ENCODE data around the gene DDX27.
"Not testable (repeated sequence)": the region's sequence is repeated elsewhere in the genome, so short reads cannot be mapped to it uniquely, and the experiment has no call there.

The DDX27 gene

DNA sequence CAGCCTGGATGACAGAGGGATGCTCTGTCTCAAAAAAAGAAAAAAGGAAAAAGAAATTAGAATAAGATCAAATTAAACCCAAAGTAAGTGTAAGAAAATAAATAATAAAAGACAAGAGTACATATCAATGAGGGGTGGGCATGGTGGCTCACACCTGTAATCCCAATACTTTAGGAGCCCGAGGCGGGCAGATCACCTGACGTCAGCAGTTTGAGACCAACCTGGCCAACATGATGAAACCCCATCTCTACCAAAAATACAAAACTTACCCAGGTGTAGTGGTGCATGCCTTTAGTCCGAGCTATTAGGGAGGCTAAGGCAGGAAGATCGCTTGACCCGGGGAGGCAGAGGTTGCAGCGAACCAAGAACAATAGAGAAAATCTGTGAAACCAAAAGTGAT is 16.2 kb upstream of the DDX27 start:
- DNase-seq (ENCODE audit: low read depth in 2 of 2) = no peak

DNA sequence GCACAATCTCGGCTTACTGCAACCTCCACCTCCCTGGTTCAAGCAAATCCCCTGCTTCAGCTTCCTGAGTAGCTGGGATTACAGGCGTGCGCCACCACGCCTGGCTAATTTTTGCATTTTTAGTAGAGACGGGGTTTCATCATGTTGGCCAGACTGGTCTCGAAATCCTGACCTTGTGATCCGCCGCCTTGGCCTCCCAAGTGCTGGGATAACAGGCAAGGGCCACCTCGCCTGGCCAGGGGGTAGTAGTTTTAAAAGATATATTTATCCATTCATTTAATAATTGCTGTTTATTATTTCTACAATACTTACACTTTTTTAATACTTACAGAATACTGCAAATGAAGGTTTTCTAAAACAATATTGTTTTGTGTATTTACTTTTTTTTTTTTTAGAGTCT is 15.5 kb upstream of the DDX27 start:
- DNase-seq (ENCODE audit: low read depth in 2 of 2) = no peak

DNA sequence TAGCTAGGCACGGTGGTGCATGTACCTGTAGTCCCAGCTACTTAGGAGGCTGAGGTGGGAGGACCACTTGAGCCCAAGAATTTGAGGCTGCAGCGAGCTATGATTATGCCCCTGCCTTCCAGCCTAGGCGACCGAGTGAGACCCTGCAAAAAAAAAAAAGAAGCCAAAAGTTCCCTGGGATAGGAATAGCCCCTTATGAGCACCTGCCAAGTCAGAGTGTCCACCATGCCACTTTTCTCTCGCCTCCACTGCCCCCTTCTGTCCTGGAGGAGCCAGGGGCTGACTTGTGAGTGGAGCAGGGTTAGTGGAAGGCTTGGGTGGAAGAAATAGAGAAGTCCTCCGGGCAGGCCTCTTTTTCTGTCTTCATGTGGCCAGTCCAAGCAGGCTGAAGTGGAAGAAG is 12.1 kb upstream of the DDX27 start:
- DNase-seq (ENCODE audit: low read depth in 2 of 2) = no peak

DNA sequence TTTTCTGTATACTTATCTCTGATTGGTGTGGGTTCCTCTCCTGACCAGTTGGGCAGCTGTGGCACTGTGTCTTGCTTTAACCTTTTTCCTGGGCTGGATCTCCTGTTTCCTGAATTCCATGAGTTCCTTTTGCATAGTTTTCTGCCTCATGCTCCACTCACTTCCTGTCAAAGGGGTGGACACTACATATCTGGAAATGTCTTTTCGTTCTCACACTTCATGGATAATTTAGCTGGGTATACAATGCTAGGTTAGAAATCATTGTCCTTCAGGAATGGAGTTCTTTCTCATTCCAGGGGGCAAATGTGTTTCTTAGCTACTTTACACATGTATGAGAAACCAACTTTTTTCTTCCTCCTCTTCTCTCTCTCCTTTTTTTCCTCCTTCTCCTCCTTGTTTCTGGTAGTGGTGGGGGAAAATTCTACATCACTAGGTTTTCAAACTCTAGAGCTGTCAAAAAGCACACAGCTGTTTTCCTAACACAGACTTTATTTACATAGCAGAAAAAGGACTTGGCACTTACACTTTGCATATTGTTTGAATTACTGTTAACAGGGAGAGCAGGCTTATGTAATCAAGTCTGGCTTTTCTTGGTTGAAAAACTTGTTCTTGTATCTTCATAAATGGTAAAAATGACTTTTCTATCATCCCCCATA is 9.0 kb upstream of the DDX27 start:
- DNase-seq (ENCODE audit: low read depth in 2 of 2) = no peak

DNA sequence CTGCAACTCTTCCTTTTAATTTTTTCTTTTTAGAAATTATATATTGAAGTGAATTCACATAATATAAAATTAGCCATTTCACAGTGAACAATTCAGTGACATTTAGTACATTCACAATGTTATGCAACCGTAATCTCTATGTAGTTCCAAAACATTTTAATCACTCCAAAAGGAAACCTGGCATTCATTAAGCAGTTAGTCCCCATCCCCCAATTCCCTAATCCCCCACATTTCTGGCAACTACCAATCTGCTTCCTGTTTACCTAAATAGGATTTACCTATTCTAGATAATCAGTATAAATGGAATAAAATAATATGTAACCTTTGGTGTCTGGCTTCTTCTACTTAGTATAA is 8.5 kb upstream of the DDX27 start:
- DNase-seq (ENCODE audit: low read depth in 2 of 2) = no peak

DNA sequence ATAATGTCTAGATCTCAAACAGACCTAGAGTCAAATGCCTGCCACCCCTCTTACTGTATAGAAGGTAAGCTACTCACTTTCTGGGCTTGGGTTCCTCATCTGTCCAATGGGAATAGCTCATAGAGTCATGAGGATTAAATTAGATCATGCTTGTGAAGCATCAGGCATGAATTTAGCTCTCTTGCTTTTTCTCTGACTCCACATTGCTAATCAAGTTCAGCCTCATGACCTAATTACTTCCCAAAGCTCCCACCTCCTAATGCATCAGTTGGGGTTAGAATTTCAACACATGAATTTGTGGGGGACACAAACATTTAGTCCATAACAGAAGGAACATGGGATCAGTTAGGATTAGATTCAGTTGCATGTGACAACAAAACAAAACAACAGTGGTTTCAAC is 4.6 kb upstream of the DDX27 start:
- DNase-seq (ENCODE audit: low read depth in 2 of 2) = no peak

DNA sequence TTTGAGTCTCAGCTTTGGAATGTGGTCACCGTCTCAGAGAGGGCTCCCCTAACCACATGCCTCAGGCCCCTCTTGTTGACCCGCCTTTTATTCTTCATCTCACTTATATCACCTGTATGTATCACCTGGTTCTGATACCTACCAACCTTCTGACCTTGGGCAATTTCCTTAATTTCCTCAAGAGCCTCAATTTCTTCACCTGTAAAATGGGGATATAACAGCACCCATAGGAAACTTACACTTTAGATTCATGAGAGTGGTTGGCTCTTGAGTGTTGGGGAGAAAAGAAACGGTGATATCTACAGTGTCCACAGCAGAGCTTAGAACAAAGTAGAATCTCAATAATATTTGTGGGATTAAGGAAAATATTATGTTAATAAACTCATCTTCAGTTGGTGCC is 4.0 kb upstream of the DDX27 start:
- no peak for DNase-seq (ENCODE audit: low read depth in 2 of 2)

DNA sequence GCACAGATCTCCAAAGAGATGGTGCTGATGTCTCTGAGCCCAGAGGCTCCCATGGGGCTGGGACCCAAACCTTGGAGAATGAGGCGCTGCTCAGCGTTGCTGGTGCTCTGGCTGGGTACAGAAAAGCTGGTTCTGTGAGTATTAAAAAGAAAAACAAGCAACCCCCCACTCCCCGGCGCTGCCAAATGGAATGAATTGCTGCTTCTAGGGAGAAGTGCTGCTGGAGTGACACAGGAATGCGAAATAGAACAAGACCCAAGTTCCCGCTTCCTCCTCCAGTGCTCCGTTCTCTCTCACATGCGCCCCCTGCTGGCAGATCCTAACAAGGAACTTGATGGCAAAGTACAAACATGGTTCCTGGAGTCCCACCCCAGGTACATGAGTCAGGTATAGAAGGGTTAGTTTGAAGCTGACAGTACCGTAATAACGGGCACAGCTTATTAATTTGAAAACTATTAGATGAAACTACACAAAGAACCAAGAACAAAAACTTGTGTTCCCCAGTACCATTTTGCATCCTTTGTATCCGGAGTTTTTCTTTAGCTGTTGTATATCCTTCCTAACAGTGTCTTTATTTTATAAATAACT is 2.1 kb upstream of the DDX27 start:
- peak; percentile 88 to 96 for DNase-seq (ENCODE audit: low read depth in 2 of 2)

DNA sequence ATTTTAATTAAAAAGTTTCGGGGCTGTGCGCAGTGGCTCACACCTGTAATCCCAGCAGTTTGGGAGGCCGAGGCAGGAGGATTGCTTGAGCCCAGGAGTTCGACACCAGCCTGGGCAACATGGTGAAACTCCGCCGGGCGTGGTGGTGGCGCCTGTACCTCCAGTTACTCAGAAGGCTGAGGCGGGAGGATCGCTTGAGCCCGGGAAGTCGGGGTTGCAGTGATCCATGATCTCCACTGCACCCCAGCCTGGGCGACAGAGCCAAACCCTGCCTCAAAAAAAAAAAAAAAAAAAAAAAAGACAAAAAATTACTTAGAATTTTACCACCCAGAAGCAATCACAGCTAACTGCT is 501 bp upstream of the DDX27 start:
- not testable (repeated sequence) for DNase-seq (ENCODE audit: low read depth in 2 of 2)

DNA sequence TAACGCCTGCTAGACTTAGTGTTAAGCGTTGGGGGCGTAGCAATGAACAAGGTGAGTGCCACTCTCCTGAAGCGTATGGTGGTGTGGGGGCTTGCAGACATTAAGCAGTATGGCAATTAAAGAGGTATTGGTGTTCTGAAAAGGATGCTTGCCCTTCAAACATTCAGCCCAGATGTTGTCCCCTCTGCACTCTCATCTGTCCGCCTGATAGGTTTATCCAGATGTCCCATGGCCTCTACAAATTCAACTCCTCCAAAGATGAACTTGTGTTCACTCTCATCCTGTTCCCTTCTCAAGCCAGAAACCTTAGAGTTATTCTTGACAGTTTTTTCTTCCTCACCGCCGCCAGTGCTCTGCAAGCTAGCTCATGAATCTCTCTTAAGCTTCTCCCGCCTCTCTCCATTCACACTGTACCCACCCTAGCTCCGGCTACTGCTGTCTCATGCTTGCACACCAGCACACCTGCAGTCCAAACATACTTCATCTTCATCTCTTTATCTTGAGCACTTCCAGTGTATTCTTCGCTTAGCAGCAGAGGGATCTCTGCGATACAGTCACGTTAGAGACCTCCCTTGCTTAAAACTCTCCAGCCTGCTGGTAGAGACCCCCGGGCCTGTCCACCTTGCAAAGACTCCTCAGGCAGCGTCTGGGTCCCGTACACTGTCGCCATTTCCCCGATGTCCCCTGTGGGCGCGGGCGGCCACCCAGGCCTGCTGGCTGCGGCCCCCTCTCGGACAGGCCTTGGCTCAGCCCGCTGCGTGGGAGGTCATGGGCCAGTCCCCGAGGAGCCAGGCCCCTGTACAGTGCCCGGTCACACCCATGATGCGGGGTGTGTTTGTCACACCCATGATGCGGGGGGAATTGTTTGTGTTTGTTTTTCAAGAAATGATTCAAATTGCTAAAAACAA is 962 bp downstream of the DDX27 start:
- no peak for DNase-seq (ENCODE audit: low read depth in 2 of 2)

DNA sequence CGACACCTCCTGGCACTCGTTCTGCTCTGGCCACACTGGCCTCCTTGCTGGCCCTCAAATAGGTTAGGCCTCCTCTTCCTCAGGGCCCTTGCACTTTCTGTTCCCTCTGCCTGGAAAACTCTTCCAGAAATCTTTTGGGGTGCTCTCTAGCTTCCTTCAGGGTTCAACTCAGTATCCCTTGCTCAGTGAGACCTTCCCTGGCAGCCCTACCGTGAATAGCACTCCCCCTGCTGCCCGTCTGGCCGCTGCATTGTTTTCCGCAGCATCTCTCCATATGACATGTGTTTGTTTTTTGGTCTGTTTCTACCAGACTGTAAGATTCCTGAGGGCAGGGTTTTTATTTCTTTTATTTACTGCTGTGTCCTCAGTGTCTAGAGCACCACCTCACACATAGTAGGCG is 6.7 kb downstream of the DDX27 start:
- no peak for DNase-seq (ENCODE audit: low read depth in 2 of 2)

DNA sequence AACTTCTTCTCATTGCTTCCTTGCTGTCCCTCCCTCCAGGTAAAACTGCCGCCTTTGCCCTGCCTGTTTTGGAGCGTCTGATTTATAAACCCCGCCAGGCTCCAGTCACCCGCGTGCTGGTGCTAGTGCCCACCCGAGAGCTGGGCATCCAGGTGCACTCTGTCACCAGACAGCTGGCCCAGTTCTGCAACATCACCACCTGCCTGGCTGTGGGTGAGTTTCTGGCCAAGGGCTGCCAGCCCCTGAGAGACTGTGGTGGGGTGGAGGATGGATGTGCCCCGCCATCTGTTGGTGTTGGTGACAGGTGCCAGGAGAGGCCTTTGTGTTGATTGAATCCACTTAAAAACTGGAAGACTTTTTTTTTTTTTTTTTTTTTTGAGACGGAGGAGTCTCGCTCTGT is 9.5 kb downstream of the DDX27 start:
- DNase-seq (ENCODE audit: low read depth in 2 of 2) = no peak

DNA sequence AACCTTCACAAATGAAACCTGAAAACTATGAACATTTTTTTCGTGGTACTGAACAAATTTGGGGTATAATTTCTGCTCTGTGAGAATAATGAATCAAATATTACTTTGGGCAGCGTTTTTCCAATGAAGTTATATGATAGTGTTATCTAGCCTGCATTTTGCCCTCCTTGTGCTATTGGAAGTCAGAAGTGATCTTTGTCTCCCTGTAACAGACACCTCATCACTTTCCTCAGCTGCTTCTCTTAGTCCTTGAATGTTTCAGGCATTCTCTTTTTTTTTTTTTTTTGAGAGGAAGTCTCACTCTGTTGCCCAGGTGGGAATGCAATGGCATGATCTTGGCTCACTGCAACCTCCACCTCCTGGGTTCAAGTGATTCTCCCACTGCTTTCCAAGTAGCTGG is 10.2 kb downstream of the DDX27 start:
- DNase-seq (ENCODE audit: low read depth in 2 of 2) = no peak

DNA sequence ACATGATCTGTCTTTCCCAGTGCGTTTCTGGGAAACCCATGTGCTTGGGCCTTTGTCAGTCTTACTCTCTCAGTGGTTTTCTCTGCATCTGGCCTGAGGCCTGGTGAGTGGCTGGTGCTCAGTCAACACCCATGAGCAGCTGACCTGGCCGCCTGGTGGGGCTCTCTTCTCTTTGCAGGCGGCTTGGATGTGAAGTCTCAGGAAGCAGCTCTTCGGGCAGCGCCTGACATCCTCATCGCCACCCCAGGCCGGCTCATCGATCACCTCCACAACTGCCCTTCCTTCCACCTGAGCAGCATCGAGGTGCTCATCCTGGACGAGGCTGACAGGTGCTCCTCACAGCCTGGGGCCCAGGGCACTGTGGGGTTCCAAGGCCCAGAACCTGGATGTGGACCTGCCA is 10.8 kb downstream of the DDX27 start:
- no peak for DNase-seq (ENCODE audit: low read depth in 2 of 2)

DNA sequence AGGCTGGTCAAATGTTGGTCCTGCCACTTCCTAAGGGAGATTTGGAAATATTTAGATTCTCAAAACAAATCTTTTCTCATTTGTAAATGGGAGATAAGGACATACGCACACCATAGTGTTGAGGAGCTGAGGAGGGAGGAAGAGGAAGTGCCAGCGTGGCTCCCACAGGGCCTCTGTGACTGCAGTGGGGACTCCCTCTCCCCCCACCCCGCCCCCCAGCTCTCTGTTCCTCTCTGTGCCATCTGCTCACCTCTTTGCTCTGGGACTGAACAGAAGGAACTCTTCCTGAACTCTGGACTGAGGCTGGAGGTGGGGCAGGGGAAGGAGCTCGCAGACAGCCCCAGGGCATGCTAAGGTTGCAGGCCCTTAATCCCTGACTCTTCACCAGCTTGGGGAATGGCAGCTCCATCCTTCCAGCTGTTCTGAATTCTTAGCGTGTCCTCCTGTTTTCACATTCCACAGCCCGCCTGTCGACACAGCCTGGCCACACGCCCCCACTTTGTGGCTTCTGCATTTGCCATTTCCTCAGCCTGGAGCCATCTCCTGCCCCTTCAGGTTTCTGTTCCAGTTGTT is 11.4 kb downstream of the DDX27 start:
- DNase-seq (ENCODE audit: low read depth in 2 of 2) = no peak

DNA sequence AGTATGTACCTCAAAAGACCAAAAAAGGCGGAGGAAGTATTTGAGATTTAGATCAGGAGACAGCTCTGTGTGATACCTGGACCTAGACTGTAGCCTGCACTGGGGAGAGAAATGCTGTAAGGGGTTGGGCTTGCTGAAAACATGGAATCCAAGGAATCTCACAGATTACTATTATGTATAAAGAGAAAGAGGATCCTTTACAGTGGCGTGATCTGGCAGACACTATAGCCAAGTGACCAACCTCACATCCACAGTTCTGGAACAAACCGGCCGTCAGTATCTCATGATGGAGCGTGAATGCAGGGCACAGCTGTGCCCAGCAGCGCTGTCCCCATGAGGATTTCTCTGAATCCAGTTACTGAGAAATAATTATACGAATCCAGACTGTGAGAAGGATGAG is 12.3 kb downstream of the DDX27 start:
- DNase-seq (ENCODE audit: low read depth in 2 of 2) = no peak

DNA sequence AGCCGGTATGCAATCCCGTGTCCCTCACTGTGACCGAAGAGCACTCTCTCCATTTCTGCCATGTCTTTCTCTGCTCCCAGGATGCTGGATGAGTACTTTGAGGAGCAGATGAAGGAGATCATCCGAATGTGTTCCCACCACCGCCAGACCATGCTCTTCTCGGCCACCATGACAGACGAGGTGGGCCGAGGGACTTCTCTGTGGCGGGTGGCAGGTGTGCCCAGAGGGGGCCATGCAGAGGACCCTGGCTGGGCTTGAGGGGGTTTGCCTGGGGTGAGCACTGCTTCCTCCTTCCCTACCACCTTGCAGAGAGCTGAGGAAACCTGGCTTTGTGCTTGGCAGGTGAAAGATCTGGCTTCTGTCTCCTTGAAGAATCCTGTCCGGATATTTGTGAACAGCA is 14.0 kb downstream of the DDX27 start:
- no peak for DNase-seq (ENCODE audit: low read depth in 2 of 2)

DNA sequence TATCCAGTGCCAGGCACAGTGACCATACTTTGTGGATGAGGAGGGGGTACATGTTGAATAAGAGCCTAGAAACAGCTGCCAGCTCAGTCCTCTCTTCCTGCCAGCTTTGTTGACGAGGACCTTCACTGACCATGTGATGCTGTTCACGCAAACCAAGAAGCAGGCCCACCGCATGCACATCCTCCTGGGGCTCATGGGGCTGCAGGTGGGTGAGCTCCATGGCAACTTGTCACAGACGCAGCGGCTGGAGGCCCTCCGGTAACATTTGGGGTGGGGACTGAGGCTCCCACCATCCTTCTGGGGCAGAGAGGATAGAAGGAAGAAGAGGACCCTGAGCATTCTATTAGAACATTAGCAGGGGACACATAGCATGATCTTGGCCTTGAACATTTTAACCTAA is 15.6 kb downstream of the DDX27 start:
- DNase-seq (ENCODE audit: low read depth in 2 of 2) = no peak

DNA sequence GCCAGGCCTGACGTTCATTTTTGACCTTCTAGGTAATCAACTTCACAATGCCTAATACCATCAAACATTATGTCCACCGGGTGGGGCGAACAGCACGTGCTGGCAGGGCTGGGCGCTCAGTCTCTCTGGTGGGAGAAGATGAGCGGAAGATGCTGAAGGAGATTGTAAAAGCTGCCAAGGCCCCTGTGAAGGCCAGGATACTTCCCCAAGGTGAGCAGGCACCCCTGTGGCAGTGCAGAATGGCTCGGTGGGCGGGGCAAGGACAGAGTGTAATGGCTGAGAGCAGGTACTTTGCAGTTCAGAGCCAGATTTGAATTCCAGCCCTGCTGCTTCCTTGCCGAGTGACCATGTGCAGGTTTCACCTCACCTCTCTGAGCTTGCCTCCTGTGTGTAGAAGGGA is 17.1 kb downstream of the DDX27 start:
- no peak for DNase-seq (ENCODE audit: low read depth in 2 of 2)

DNA sequence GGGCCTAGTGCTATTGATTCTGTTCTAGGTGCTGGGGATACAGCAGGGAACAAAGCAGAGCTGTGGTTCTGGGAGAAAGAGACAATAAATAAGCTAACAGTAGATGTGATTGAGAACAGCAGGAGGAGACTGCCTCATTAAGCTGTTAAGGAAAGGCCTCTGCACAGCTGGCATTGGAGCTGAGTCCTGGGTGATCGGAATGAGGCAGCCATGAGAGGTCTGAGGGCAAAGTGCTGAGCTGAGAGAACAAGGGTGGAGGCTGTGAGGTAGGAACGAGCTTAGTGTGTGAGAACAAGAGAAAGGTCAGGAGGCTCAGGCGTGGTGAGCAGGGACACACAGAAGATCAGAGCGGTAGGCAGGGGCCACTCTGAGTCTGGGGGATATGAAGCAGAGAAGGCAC is 18.3 kb downstream of the DDX27 start:
- no peak for DNase-seq (ENCODE audit: low read depth in 2 of 2)

DNA sequence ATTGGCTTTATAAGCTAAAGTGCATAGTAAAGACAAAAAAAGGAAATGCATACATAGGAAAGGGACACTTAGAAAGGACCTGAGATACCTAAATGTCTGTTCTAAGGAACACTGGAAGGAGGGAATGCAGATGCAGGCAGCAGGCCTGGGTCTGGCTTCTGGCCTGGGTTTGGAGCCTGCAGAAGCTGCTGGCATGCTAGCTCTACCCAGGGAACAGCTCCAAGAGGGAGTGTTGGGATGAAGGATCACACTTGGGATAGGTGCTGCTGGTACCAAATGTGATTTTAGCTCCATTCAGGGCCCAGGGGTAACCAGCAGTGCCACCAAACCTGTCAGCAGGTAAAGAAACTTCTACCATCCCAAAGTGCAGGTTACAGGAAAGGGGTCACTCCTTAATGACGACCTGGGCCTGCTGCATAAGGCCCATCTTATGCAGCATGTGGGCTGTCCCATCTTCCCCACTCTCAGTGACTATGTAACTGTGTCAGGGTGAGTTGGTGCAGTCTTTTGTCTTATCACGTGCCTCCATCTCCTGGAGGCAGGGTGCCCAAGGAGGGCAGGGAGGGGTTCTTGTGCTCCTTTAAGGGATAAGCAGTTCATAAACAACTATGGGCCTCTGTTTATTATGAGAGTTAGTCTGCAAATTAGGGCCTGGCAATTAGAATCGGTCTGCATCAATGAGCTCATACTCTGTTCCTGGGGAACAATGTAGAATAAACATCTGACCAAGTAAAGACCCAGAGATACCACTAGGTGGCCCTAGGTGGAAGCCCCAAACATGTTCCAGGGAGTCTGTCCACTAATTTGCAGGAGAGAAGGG is 26.9 kb downstream of the DDX27 start:
- no peak for DNase-seq (ENCODE audit: low read depth in 2 of 2)

DNA sequence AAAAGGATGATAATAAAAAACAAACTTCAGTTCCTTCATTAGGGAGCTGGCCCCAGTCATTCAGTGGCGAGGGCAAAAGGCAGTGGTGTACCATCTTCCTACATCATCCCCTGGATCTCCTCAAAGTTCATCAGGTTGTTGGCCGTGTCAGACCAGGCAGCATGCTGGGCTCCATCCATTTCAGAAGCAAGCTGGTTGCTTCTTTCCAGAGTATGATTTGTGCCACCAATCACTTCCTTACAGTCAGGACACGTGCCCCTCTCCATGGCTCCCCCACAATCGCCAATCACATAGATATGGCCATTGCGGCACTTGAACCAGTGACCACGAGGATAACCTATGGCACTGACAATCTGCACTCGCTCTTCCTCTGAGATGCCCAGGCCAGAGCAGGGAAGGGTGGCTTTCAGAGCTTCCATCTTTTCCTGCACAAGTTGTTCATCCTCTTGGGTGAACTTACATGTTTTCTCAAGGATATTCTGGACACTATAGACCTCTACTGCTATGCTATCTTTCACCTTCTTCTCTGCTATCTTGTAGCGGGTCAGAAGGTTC is 28.0 kb downstream of the DDX27 start:
- no peak for DNase-seq (ENCODE audit: low read depth in 2 of 2)
